ENCODE measurements around the gene BAIAP2L1. TPM values are rescaled to one million over a fixed set of nuclear protein-coding genes. Genes with fewer than 3 reads are reported as not detected.

Gene BAIAP2L1
- total RNA-seq, 1 experiment from 2014 or later: 60.9 TPM

DNA sequence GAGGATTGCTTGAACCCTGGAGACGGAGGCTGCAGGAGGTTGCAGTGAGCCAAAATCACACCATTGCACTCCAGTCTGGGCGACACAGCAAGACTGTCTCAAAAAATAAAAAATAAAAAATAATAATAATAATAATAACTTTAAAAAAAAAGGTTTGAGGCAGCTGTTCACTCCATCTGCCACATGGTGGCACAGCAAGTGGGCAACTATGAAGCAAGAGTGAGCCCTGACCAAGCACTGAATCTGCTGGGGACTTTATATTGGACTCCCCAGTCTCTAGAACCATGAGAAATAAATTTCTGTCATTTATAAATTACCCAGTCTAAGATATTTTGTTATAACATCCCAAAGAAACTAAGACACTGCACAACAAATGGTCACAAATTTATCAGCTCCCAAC, 134.1 kb downstream of the BAIAP2L1 start:
- Mint-ChIP-seq H3K27me3 (ENCODE audit: insufficient read depth, unreplicated experiment) (no peaks in the 10 kb centered on the region), H3K36me3 (ENCODE audit: insufficient read depth, unreplicated experiment) (peaks cover 18% of the 10 kb centered on the region), H3K4me1 (ENCODE audit: low read depth, unreplicated experiment) (peaks cover 15% of the 10 kb centered on the region), H3K4me3 (ENCODE audit: unreplicated experiment) (no peak overlapping the region), H3K9me3 (ENCODE audit: unreplicated experiment) (peaks cover 2% of the 10 kb centered on the region), H3K27ac (ENCODE audit: unreplicated experiment) (no peak overlapping the region)
- CTCF ChIA-PET: interaction anchor here (0.7 kb wide), 1 partner anchor 467 kb away, joined by 3 read pairs; no protein-coding TSS in a partner anchor
- intact Hi-C loops (cut with micrococcal nuclease; ENCODE audit: unreplicated experiment): loop anchor here (1.0 kb wide), 1 partner anchor 9 kb away; no protein-coding TSS in a partner anchor
- TF ChIP-seq, protein P1, sequence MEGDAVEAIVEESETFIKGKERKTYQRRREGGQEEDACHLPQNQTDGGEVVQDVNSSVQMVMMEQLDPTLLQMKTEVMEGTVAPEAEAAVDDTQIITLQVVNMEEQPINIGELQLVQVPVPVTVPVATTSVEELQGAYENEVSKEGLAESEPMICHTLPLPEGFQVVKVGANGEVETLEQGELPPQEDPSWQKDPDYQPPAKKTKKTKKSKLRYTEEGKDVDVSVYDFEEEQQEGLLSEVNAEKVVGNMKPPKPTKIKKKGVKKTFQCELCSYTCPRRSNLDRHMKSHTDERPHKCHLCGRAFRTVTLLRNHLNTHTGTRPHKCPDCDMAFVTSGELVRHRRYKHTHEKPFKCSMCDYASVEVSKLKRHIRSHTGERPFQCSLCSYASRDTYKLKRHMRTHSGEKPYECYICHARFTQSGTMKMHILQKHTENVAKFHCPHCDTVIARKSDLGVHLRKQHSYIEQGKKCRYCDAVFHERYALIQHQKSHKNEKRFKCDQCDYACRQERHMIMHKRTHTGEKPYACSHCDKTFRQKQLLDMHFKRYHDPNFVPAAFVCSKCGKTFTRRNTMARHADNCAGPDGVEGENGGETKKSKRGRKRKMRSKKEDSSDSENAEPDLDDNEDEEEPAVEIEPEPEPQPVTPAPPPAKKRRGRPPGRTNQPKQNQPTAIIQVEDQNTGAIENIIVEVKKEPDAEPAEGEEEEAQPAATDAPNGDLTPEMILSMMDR (IDR thresholded peaks at IDR 0.05; ENCODE audit: insufficient read depth in 1 of 2, low read depth in 1 of 2, low read length in 1 of 2, severe bottlenecking in 1 of 2, unreplicated experiment in 1 of 2): peak; percentile 37 to 52
- DNase-seq: no peak
- H3K9me3 ChIP-seq: no peaks in the 10 kb centered on the region; the same call in 1 of the 2 replicates
- BruUV-seq (replicated peaks): no TSS peak
- no peak overlapping the region for H3K4me3 ChIP-seq (ENCODE audit: low read depth, low read length)
- POLR2A ChIA-PET: no interaction called here
- no peaks in the 10 kb centered on the region for H3K36me3 ChIP-seq (ENCODE audit: control insufficient read depth, insufficient read depth, low read length)
- no peaks in the 10 kb centered on the region for H3K27me3 ChIP-seq (replicated peaks; ENCODE audit: control insufficient read depth, insufficient read depth, low read length)
- peaks cover 17% of the 10 kb centered on the region for H3K4me1 ChIP-seq

DNA sequence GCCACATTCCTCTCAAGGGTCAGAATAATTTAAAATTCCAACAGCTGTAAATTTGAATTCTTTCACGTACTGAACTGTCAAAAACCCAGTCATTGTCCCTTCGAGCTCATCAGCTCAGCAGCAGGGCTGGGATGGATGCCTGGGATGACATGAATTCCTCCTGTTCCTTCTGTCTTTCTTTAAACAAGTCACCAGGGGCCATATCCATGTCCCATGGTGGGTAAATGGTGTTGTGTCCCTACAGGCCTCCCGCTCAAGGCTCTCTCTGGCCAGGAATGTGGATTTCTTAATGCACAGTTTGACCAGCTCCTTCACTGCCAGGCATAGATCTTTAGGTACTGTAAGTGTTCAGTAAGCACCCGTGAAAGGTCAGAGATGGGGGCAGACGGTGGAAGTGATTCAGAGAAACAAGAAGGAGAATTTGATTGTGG, 135.0 kb downstream of the BAIAP2L1 start:
- no TSS peak for BruUV-seq (replicated peaks)
- Mint-ChIP-seq H3K4me1 (ENCODE audit: low read depth, unreplicated experiment) (peaks cover 15% of the 10 kb centered on the region), H3K36me3 (ENCODE audit: insufficient read depth, unreplicated experiment) (peaks cover 18% of the 10 kb centered on the region), H3K27ac (ENCODE audit: unreplicated experiment) (peak overlapping the region; percentile 90), H3K9me3 (ENCODE audit: unreplicated experiment) (peaks cover 6% of the 10 kb centered on the region), H3K27me3 (ENCODE audit: insufficient read depth, unreplicated experiment) (no peaks in the 10 kb centered on the region), H3K4me3 (ENCODE audit: unreplicated experiment) (peak overlapping the region; percentile 48)
- Histone ChIP-seq H3K36me3 (ENCODE audit: control insufficient read depth, insufficient read depth, low read length) (no peaks in the 10 kb centered on the region), H3K4me1 (peaks cover 17% of the 10 kb centered on the region), H3K27me3 (replicated peaks; ENCODE audit: control insufficient read depth, insufficient read depth, low read length) (no peaks in the 10 kb centered on the region), H3K4me3 (ENCODE audit: low read depth, low read length) (no peak overlapping the region), H3K9me3 (peaks cover 5% of the 10 kb centered on the region; the same call in 1 of the 2 replicates)
- ChIA-PET POLR2A (interaction anchor here (0.7 kb wide), 2 partner anchors 15 to 152 kb away, joined by 3 to 5 read pairs; partner anchors contain the start of gene BRI3), CTCF (interaction anchor here (0.7 to 1.2 kb wide), 5 partner anchors 15 to 135 kb away, joined by 3 to 10 read pairs (median 3); partner anchors contain the start of gene BAIAP2L1)
- TF ChIP-seq, protein P1 (IDR thresholded peaks at IDR 0.05; ENCODE audit: insufficient read depth in 1 of 2, low read depth in 1 of 2, low read length in 1 of 2, severe bottlenecking in 1 of 2, unreplicated experiment in 1 of 2): no peak
- intact Hi-C loops (cut with micrococcal nuclease; ENCODE audit: unreplicated experiment): loop anchor here (1.0 kb wide), 1 partner anchor 10 kb away; no protein-coding TSS in a partner anchor
- peak; percentile 83 to 89 for DNase-seq

DNA sequence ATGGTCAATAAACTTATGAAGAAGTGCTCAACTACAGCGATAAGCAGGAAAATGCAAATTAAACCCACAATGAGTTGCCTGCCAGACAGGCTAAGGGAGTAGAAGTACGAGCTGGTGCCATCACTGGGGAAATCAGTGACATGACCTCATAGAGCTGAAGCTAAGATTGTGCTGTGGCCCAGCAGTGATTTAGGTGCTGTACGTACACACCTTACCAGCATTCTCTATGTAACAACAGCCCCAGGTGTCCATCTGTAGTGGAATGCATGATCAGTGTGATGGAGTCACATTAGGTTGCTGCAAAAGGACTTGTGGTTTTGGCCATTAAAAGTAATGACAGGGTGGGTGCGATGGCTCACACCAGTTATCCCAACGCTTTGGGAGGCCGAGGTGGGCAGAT, 143.2 kb downstream of the BAIAP2L1 start:
- no peak for DNase-seq
- peaks cover 33% of the 10 kb centered on the region for H3K36me3 Mint-ChIP-seq (ENCODE audit: insufficient read depth, unreplicated experiment)
- H3K27me3 Mint-ChIP-seq (ENCODE audit: insufficient read depth, unreplicated experiment): no peaks in the 10 kb centered on the region
- H3K4me3 Mint-ChIP-seq (ENCODE audit: unreplicated experiment): no peak overlapping the region
- ChIA-PET POLR2A (no interaction called here), CTCF (no interaction called here)
- H3K9me3 Mint-ChIP-seq (ENCODE audit: unreplicated experiment): peaks cover 6% of the 10 kb centered on the region
- no TSS peak for BruUV-seq (replicated peaks)
- Histone ChIP-seq H3K4me1 (peaks cover 8% of the 10 kb centered on the region; the same call in 1 of the 2 replicates), H3K4me3 (ENCODE audit: low read depth, low read length) (no peak overlapping the region), H3K9me3 (peaks cover 5% of the 10 kb centered on the region; the same call in 1 of the 2 replicates), H3K27me3 (replicated peaks; ENCODE audit: control insufficient read depth, insufficient read depth, low read length) (no peaks in the 10 kb centered on the region), H3K36me3 (ENCODE audit: control insufficient read depth, insufficient read depth, low read length) (peaks cover 2% of the 10 kb centered on the region; the same call in 1 of the 2 replicates)
- intact Hi-C loops (cut with micrococcal nuclease; ENCODE audit: unreplicated experiment): no loop called here
- H3K27ac Mint-ChIP-seq (ENCODE audit: unreplicated experiment): no peak overlapping the region
- peaks cover 8% of the 10 kb centered on the region for H3K4me1 Mint-ChIP-seq (ENCODE audit: low read depth, unreplicated experiment)
- TF ChIP-seq, protein P1 (IDR thresholded peaks at IDR 0.05; ENCODE audit: insufficient read depth in 1 of 2, low read depth in 1 of 2, low read length in 1 of 2, severe bottlenecking in 1 of 2, unreplicated experiment in 1 of 2): no peak
